GM06990 (cell line): ENCODE data around the gene TMEM258.

ENCODE experiments used
- DNase-seq: peaks from one replicate; pipeline ENCODE4 v3.0.0-alpha.2; 2011; ENCODE audit not compliant: insufficient read length; ENCODE audit errors: extremely low read depth
- H3K27me3 ChIP-seq: replicated peaks from 2 replicates; pipeline ENCODE4 v1.6.0; 2011; ENCODE audit warnings: low read length; ENCODE audit not compliant: control insufficient read depth, insufficient read depth
- H3K36me3 ChIP-seq: 2 replicates; pipeline ENCODE4 v1.5.1; 2011; ENCODE audit warnings: low read length; ENCODE audit not compliant: control insufficient read depth, insufficient read depth
- H3K4me3 ChIP-seq: replicated peaks from 2 replicates; pipeline ENCODE4 v1.5.1; 2011; ENCODE audit warnings: low read depth, mild to moderate bottlenecking, control low read depth, low read length
- TF ChIP-seq, protein P1 (sequence below): IDR thresholded peaks from 2 replicates; pipeline ENCODE4 v1.5.1; 2011; ENCODE audit warnings: low read length, control low read depth, mild to moderate bottlenecking, inconsistent platforms; ENCODE audit not compliant: insufficient read depth, poor library complexity, severe bottlenecking

TMEM258 gene

DNA sequence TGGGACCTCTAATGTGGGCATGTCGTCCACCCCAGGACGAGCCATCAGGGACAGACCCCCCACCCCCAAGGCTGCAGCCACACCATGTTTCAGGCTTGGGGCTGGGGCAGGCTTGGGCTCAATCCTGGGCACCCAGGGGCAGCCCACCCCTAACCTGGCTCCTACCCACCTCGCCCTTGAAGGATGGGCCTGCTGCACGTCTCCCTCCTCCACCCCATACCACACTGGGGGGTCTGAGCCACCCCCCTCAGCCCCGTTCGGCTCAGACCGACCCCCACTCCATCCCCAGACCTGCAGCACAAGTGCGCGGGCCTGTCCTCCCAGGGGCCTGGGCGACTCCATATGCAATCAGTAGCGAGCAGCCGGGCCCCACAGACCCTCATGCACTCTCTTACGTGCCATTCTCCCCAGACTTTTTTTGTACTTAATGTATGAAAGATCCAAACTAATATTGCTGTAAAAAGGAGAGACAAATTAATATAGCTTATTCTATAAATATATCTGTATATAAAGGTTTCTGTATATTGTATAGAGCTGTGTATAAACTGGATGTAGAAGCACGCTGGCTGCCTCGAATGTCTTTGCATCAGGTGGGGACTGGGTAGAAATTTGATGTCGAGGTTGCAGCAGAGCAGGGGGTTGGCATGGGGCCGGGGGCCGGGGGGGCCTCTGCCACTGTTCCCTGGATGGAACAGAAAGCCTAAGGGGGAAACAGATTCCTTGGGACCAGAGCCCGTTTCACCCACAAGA lies 45.8 kb downstream of the TMEM258 start:
- Histone ChIP-seq H3K4me3 (no peak overlapping the region), H3K36me3 (no peaks in the 10 kb centered on the region), H3K27me3 (no peaks in the 10 kb centered on the region)
- TF ChIP-seq, protein P1, sequence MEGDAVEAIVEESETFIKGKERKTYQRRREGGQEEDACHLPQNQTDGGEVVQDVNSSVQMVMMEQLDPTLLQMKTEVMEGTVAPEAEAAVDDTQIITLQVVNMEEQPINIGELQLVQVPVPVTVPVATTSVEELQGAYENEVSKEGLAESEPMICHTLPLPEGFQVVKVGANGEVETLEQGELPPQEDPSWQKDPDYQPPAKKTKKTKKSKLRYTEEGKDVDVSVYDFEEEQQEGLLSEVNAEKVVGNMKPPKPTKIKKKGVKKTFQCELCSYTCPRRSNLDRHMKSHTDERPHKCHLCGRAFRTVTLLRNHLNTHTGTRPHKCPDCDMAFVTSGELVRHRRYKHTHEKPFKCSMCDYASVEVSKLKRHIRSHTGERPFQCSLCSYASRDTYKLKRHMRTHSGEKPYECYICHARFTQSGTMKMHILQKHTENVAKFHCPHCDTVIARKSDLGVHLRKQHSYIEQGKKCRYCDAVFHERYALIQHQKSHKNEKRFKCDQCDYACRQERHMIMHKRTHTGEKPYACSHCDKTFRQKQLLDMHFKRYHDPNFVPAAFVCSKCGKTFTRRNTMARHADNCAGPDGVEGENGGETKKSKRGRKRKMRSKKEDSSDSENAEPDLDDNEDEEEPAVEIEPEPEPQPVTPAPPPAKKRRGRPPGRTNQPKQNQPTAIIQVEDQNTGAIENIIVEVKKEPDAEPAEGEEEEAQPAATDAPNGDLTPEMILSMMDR, result no peak
- DNase-seq, result no peak

DNA sequence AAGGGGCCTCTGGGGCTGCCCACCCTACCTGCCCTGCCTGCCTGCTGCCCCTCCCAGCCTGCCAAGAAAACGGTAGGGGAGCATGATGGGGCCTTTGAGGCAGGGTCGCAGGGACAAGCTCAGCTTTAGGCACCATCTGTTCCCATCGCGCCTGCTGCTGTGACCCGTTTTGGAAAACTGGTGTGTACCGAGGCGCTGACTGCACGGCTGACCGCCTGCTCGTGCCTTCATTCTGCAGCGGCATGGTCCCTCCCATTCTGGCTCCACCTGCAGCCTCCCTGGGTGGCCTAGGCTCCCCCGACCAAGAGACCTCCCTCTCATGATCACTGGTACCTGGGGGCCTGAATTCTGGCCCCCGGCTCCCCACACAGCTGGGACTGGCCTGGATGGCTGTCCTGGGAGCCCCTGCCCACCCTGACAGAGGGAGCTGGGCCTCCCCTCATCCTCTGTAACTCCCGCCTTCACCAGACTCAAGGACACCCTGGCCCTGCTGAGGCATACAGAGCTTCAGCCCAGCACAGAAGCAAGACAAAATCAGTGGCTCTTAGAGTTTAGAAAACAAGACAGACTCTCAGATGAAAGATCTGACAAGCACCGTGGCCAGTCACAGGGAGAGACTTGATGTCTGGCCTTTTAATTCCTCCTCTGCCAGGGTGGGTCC lies 46.5 kb downstream of the TMEM258 start:
- no peak for DNase-seq
- Histone ChIP-seq H3K4me3 (no peak overlapping the region), H3K27me3 (no peaks in the 10 kb centered on the region; the same call in 1 of the 2 replicates), H3K36me3 (no peaks in the 10 kb centered on the region)
- TF ChIP-seq, protein P1, result no peak

DNA sequence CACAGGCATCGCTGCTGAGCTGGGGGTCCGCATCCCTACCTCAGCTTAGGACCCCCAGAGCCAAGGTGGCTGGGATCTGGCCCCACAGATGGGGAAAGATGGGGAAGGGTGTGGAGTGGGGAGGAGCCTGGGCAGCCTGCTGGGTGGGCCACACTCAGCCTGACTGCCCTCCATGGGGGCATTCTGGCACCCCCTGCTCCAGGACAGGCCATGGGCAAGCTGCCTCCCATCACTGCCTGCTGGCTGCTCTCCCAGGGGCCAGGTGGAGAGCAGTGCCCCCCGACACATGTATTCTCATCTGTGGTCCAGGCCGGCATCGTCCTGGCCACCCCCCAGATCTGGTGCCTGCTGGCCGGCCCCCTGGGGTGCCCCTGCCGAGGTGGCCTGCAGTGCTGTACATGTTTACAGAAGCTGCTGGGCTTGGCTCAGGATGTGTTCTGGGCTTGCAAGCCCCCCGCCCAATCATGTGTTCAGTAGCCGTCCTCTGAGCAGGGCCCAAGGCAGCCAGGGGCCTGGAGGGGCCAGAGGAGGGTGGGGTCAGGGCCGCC lies 47.7 kb downstream of the TMEM258 start:
- Histone ChIP-seq H3K36me3 (no peaks in the 10 kb centered on the region), H3K4me3 (no peak overlapping the region), H3K27me3 (no peaks in the 10 kb centered on the region; the same call in 1 of the 2 replicates)
- TF ChIP-seq, protein P1, result no peak
- DNase-seq, result no peak

- DNase-seq, result no peak
- no peak overlapping the region for H3K4me3 ChIP-seq
Observed at GRCh38 chr11:61744181-61744580, 48.2 kb downstream of the TMEM258 start.

DNA sequence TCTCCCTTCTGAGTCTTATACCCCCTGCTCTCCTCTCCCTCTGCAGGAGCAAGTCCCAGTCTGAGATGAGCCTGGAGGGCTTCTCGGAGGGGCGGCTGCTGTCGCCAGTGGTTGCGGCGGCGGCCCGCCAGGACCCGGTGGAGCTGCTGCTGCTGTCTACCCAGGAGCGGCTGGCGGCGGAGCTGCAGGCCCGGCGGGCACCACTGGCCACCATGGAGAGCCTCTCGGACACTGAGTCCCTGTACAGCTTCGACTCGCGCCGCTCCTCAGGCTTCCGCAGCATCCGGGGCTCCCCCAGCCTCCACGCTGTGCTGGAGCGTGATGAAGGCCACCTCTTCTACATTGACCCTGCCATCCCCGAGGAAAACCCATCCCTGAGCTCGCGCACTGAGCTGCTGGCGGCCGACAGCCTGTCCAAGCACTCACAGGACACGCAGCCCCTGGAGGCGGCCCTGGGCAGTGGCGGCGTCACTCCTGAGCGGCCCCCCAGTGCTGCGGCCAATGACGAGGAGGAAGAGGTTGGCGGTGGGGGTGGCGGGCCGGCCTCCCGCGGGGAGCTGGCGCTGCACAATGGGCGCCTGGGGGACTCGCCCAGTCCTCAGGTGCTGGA lies 48.8 kb downstream of the TMEM258 start:
- TF ChIP-seq, protein P1, result no peak
- DNase-seq, result no peak
- H3K36me3 ChIP-seq, result no peaks in the 10 kb centered on the region
- no peak overlapping the region for H3K4me3 ChIP-seq
- no peaks in the 10 kb centered on the region; the same call in 1 of the 2 replicates for H3K27me3 ChIP-seq

More at GRCh38 chr11:61744181-61744580, 48.2 kb downstream of the TMEM258 start:
- TF ChIP-seq, protein P1, result no peak
- no peaks in the 10 kb centered on the region; the same call in 1 of the 2 replicates for H3K27me3 ChIP-seq
- H3K36me3 ChIP-seq, result no peaks in the 10 kb centered on the region
